WERI-Rb-1 (cell line): ENCODE results near the gene GPR151.

Source experiments
- DNase-seq: peaks from one replicate; pipeline ENCODE4 v3.0.0-alpha.2; 2020
- H3K27ac ChIP-seq: fragments of 250-450 bp; sonication (Bioruptor Pico); 2 replicates; pipeline ENCODE4 v1.5.1; 2020; ENCODE audit warnings: mild to moderate bottlenecking, moderate library complexity
- H3K27me3 ChIP-seq: fragments of 250-450 bp; sonication (Bioruptor Pico); 2 replicates; pipeline ENCODE4 v1.5.1; 2021; ENCODE audit warnings: mild to moderate bottlenecking, low read depth, moderate library complexity; ENCODE audit not compliant: insufficient read depth, severe bottlenecking
- H3K36me3 ChIP-seq: fragments of 250-450 bp; sonication (Bioruptor Pico); 2 replicates; pipeline ENCODE4 v1.5.1; 2020; ENCODE audit warnings: mild to moderate bottlenecking, moderate library complexity
- H3K4me3 ChIP-seq: 2 replicates; pipeline ENCODE4 v1.5.1; 2011; ENCODE audit warnings: low read depth, mild to moderate bottlenecking, control low read depth, low read length
- H3K9me3 ChIP-seq: fragments of 250-450 bp; sonication (Bioruptor Pico); 2 replicates; pipeline ENCODE4 v1.5.1; 2021; ENCODE audit warnings: mild to moderate bottlenecking, moderate library complexity; ENCODE audit not compliant: severe bottlenecking
- CTCF ChIP-seq: IDR thresholded peaks from 2 replicates; pipeline ENCODE4 v1.5.1; 2011; ENCODE audit warnings: low read depth, mild to moderate bottlenecking, control low read depth, inconsistent platforms, low read length

Gene GPR151

GRCh38 chr5:146533260-146533857, 17.4 kb upstream of the GPR151 start:
- no peaks in the 10 kb centered on the region for H3K27me3 ChIP-seq
- H3K9me3 ChIP-seq: no peaks in the 10 kb centered on the region
- peak; percentile 82 for TF ChIP-seq CTCF
- no peak overlapping the region for H3K4me3 ChIP-seq
- H3K36me3 ChIP-seq: no peaks in the 10 kb centered on the region
- peak; percentile 82 for DNase-seq
- no peak overlapping the region for H3K27ac ChIP-seq

DNA sequence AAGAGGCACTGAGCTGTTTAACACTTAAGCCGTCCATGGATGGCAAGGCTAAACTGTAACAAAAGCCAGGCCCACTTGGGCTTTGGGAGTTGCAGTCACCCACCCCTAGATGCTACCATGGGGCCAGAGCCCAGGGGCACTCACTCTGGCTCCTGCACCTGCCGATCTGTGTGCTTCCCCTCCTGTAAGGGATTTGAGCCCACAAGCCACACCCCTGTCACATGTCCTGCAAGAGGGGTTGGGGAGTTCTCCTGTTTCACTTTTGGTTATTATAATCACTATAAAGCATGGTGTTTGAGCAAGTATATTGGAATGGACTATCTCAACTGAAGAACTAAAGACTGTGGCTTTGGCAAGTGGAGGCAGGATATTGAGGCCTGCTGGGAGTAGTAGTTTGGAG, 14.0 kb upstream of the GPR151 start:
- no peak overlapping the region for H3K4me3 ChIP-seq
- H3K36me3 ChIP-seq: no peaks in the 10 kb centered on the region
- no peak for DNase-seq
- no peak for TF ChIP-seq CTCF
- no peak overlapping the region for H3K27ac ChIP-seq
- no peaks in the 10 kb centered on the region for H3K9me3 ChIP-seq
- no peaks in the 10 kb centered on the region for H3K27me3 ChIP-seq

DNA sequence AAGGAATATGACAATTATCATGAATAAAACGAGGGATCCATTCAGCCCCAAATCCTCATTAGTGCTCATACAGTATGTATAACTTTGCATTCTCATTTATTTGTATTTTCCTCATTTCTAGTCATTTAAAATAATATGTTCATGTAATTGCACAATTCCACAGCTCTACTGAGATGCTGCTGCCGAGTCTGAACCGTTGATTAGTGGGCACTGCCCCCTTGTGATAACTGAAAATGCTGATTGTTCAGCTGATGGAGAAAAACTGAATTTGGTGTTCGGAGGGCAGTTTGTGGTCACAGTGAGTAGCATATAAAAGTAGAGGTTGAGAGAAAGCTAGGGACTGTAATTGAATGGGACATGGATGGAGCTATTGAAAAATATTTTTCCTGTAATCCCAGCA, 12.2 kb upstream of the GPR151 start:
- no peaks in the 10 kb centered on the region for H3K9me3 ChIP-seq
- no peaks in the 10 kb centered on the region for H3K27me3 ChIP-seq
- peak; percentile 31 for DNase-seq
- H3K27ac ChIP-seq: no peak overlapping the region
- peak; percentile 51 for TF ChIP-seq CTCF
- H3K4me3 ChIP-seq: no peak overlapping the region
- no peaks in the 10 kb centered on the region for H3K36me3 ChIP-seq

- no peak for TF ChIP-seq CTCF
- no peaks in the 10 kb centered on the region for H3K9me3 ChIP-seq
- H3K4me3 ChIP-seq: no peak overlapping the region
- no peak for DNase-seq
- no peak overlapping the region for H3K27ac ChIP-seq
- H3K36me3 ChIP-seq: no peaks in the 10 kb centered on the region
- no peaks in the 10 kb centered on the region for H3K27me3 ChIP-seq
These were observed 11.8 kb upstream of the GPR151 start for GRCh38 chr5:146527785-146528184.

DNA sequence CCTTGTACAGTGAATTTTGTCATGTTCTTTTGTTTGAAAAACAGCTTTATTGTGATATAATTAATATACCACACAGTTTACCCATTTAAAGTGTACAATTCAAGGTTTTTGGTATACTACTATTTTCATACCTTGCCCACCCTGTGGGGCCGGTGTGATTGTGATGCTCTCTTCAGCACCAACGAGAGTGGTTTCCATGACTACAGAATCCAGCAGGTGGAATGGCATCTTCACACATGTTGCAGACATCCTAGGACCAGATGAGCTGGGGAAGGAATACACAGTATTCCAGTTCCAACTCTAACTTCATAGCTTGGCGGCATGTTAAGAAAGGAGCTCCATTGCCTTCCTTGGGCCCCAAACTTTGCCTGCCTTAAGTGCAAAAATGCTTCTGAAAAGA, 7.7 kb upstream of the GPR151 start:
- no peaks in the 10 kb centered on the region for H3K27me3 ChIP-seq
- no peak overlapping the region for H3K27ac ChIP-seq
- H3K4me3 ChIP-seq: no peak overlapping the region
- TF ChIP-seq CTCF: no peak
- no peak for DNase-seq
- H3K9me3 ChIP-seq: no peaks in the 10 kb centered on the region
- H3K36me3 ChIP-seq: no peaks in the 10 kb centered on the region
